A375 (cell line): ENCODE results near the gene ABHD6. TPM values are rescaled to one million over a fixed set of nuclear protein-coding genes. Genes with fewer than 3 reads are reported as not detected.

Experiments
- small RNA-seq: library from RNA; depleted of rRNA; stranded (forward); fragments of <200 nt; gene quantifications from one replicate; pipeline ENCODE3, GENCODE V24; 2014
- total RNA-seq: library from RNA; depleted of rRNA; stranded (reverse); fragments of >200 nt; shearing (Covaris generic); gene quantifications from 2 replicates; pipeline ENCODE4 v1.2.3, GENCODE V29; 2014; rRNA removed

ABHD6 gene
- total RNA-seq, result 10.4 and 11.2 TPM in 2 replicates

GRCh38 chr3:58237238-58237940, at the start of gene ABHD6:
TSS of gene ABHD6 (plus strand) at chr3:58237792. CDS start at chr3:58256587, 18,795 bp downstream.

GRCh38 chr3:58210761-58211460, 26.7 kb upstream of the ABHD6 start, which contains the start of gene DNASE1L3:
TSS of gene DNASE1L3 (minus strand) at chr3:58210972. CDS start at chr3:58210906, 66 bp downstream.

GRCh38 chr3:58305882-58306711, 68.5 kb downstream of the ABHD6 start, which contains the start of the genes HTD2 and RPP14:
TSS of gene HTD2 (plus strand) at chr3:58306520. CDS start at chr3:58317614, 11,094 bp downstream.
TSS of gene RPP14 (plus strand) at chr3:58306245. CDS start at chr3:58310330, 4,085 bp downstream.

GRCh38 chr3:58332575-58333188, 95.1 kb downstream of the ABHD6 start, which contains the start of gene PXK:
TSS of gene PXK (plus strand) at chr3:58332892. CDS start at chr3:58332989, 97 bp downstream.

Small RNA genes within 50 kb of the gene (small RNA-seq; reads per million reads assigned to genes)
- gene AC098479.1, result not detected

Other genes starting within 250 kb of the ABHD6 start
- gene FLNB, start 229.4 kb upstream of the ABHD6 start, total RNA-seq, result 216 and 243 TPM in 2 replicates
- gene DNASE1L3, start 26.8 kb upstream of the ABHD6 start, total RNA-seq, result not detected in 2 replicates
- gene RPP14, start 68.5 kb downstream of the ABHD6 start, total RNA-seq, result 16.3 and 19.6 TPM in 2 replicates
- gene HTD2, start 68.7 kb downstream of the ABHD6 start, total RNA-seq, result 2.8 and 3.3 TPM in 2 replicates
- gene PXK, start 95.1 kb downstream of the ABHD6 start, total RNA-seq, result 28.2 and 31.5 TPM in 2 replicates
- 309 and 330 TPM in 2 replicates for gene PDHB, start 196.0 kb downstream of the ABHD6 start, total RNA-seq